Ureter (tissue), 1 donor: ENCODE results near the gene TLR5. TPM values are rescaled to one million over a fixed set of nuclear protein-coding genes. Genes with fewer than 3 reads are reported as not detected.

Experiments used
- DNase-seq: peaks from one replicate; pipeline ENCODE4 v3.0.0-alpha.2; 2020; ENCODE audit warnings: low spot score
- total RNA-seq: library from RNA; stranded (reverse); gene quantifications from one replicate; pipeline ENCODE4 v1.2.4, GENCODE V29; 2023
- donor health status: DM: yes; HTN: yes; CAD: no.

TLR5 gene
- total RNA-seq, 1 donor from 2014 or later, result 24.7 TPM

GRCh38 chr1:223109581-223110026, 33.4 kb downstream of the TLR5 start:
- DNase-seq, result no peak

DNA sequence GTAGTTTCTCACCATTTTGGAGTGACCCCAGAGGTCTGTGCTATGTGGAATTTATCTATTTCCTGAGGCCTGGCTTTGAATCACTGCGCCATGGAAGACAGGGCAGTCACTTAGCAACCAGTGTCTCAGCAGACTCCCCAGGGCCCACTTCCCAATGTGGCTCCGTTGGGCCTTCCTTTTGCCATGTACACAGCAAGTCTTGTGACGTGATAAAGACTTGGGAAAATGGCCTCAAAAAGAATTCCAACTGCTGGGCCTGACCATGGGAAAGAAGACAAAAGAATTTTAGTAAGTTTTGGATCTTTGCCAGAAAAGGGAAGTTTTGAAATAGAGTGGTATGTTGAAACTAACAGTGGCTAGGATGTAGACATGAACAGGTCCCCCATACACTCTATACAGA, 36.2 kb downstream of the TLR5 start:
- no peak for DNase-seq

DNA sequence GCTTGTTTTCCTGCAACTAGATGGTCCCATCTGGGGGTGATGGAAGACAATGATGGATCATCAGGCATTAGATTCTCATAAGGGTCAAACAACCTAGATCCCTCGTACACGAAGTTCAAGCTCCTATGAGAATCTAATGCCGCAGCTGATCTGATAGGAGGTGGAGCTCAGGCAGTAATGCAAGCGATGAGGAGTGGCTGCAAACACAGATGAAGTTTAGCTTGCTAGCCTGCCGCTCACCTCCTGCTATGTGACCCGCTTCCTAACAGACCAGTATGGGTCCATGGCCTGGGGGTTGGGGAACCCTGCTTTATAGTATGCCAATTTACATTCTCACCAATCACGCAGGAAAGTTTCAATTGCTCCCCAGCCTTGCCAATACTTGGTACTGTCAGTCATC, 37.5 kb downstream of the TLR5 start:
- DNase-seq, result no peak

DNA sequence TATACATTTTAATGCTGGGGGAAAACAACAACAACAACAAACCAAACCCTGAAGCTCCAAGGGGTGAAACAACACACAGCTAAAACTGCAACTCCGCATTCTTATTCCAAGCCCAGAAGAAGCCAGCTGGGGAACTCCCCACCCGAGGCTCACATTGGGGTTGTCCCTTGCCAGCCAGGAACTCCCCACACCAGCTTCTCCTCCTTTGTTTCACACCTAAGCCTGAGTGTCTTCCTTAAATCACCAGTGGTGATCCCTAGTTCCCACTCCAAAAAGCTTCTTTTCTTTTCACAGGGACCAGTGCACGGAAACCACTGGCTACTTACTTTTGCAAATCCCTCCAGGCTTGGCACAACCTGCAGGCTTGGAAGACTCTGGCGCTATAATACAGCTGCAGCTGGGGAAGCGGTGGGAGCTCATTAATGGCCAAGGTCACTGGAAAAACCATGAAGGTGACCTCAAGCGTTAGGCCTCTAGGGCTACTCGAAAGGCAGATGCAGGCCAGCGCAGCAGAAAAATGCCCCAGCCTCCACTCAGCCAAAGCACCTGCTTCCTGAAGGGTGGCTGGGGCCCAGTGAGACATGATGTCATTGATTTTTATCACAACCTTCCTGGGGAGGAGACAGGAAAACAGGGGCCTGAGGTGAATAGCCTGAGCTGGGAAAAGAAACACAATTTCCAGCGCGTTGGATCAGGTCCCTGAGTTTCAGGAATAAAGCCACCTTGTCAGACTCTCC, 40.1 kb downstream of the TLR5 start:
- no peak for DNase-seq

DNA sequence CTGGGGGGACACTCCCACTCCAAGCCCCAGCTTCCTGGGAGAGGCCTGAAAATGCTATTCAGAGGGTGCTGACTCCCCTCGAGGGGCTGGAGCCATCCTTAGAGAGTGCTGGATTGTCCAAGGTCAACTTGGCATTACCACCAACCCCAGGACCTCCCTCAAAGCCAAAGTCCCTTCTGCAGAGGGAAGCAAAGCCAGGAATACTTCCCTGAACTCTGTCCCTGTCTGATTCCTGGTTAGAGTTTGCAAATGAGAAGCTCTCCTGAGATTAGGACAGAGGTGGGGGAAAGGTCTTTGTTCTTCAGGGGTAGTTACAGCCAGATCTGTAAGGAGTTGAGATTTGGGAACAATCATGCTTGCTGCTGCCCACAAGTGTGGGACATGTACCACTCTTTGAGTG, 45.3 kb downstream of the TLR5 start:
- no peak for DNase-seq

DNA sequence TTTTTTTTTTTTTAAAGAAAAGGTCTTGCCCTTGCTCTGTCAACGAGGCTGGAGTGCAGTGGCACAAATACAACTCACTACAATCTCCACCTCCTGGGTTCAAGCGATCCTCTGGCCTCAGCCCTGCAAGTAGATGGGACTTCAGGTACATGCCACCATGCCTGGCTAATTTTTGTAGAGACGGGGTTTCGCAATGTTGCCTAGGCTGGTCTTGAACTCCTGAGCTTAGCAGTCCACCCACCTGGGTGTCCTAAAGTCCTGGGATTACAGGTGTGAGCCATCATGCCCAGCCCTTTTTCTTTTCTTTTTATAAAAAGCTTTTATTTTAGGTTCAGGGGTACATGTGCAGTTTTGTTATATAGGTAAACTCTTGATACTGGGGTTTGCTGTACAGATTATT, 47.2 kb downstream of the TLR5 start:
- DNase-seq, result no peak

GRCh38 chr1:223091896-223092295, 51.2 kb downstream of the TLR5 start:
- DNase-seq, result no peak

DNA sequence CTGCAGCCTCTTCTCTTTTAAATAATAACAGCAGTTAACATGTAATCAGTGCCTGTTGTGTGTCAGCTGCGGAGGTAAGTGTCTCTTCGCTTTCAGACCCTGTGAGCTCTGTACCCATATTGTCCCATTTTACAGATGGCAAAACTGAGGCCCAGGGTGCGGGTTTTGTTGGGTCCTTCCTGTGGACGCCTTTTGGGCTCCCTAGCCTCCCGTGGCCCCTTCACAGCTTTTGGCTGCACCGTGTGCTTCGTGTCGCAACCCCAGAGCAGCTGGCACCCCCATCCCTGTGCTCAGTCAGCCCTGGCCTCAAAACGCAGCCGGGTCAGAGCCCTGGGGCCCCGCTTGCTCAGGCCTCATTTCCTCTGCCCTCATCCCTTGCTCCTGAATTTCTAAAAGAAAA, 53.8 kb downstream of the TLR5 start:
- no peak for DNase-seq

DNA sequence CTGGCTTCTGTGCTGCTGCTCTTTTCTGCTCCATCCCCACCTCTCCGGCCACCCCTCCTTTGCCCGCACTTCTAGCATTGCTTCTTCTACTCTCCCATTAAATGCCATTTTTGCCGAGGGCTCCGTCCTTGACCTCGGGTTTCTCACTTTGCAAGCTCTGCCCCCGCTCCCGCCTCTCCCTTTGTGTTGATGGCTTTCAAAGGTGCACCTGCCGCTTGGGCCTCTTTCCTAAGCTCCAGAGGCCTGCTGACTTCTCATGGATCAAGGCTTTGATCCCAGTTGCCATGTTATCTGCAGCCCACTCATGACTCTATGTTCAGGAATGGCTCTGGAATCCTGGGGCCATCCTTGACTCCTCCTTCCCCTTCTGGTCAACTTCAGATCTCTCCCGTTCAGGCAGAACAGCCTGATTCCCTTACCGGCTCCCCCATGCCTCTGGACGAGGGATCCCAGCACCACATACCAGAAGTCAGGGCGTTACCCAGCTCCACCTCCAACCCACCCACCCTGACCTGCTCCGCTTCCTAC, 54.3 kb downstream of the TLR5 start:
- no peak for DNase-seq

GRCh38 chr1:223087291-223088255, 55.5 kb downstream of the TLR5 start:
- DNase-seq, result no peak

- no peak for DNase-seq
Observed at GRCh38 chr1:223084464-223084866, 58.6 kb downstream of the TLR5 start.

DNA sequence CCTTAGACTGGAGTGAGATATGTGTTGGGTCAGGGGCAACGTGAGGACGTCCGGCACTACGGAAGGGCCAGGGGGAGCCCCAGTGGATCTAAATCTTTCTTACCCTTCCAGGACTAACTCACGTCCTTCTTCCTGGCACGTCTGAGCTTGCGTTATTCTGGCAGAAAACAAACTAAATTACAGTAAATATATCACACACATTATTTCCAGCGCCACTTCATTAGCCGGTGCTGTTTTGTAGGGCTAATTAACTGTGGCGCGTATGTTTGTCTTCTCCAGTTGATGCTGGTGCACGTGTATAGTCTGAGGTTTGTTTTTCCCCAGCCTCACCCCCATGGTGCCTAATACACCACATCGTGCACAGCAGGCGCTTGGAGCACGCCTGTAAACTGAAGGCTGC, 59.2 kb downstream of the TLR5 start:
- no peak for DNase-seq

DNA sequence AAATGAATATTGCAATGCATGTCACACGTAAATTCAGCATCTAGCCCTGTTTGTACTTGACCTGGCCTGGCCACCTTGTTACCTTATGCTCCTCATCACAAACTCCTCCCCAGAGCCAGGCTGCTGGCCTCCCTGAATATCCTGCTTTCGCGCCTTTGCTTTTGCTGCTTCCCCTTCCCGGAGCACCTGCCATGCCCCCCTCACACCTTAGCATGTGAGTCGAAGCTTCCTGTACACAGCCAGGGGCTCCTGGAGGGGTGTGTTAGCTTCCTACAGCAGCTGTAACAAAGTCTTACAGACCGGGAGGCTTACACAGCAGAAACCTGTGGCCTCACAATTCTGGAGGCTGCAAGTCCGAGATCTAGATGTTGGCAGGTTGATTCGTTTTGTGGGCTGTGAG, 60.1 kb downstream of the TLR5 start:
- DNase-seq, result no peak

GRCh38 chr1:223081181-223081994, 61.7 kb downstream of the TLR5 start:
- DNase-seq, result peak; percentile 88

GRCh38 chr1:223079498-223079897, 63.5 kb downstream of the TLR5 start:
- DNase-seq, result no peak

- DNase-seq, result no peak
Observed at GRCh38 chr1:223077247-223077833, 65.7 kb downstream of the TLR5 start.

DNA sequence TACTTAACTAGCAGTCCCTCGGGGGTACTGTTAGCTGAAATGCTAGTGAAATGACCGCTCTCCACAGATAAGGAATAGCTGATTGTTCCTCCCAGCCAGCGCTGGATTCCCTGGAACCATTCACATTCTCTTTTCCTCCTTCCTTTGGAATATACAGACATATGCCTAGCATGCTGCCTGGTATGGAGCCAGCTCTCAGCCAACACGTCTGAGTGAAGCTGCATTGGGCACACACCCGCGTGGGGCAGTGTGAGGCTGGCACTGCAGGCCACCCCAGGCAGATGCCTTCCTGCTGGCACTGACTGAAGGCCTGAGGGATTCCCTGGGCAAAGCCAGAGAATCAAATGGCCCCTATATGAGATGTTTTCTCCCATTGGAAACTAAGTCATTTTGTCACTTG, 66.7 kb downstream of the TLR5 start:
- no peak for DNase-seq

DNA sequence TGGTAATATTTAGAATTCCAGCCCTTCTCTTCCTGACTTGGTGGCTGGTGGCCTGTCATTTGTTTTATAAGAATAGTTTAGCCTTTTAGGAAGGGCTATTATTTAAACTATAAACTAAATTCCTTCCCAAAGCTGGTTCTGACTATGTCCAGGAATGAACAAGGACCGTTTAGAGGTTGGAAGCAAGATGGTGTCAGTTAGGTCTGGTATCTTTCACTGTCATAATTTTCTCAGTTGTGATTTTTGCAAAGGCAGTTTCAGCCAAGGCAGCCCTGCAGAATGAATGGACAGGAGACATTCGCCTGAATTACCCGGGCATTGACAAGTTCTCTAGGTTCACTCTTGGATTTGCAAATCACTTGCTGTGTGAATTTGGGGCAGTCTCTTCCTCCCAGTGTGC, 67.2 kb downstream of the TLR5 start:
- DNase-seq, result no peak

DNA sequence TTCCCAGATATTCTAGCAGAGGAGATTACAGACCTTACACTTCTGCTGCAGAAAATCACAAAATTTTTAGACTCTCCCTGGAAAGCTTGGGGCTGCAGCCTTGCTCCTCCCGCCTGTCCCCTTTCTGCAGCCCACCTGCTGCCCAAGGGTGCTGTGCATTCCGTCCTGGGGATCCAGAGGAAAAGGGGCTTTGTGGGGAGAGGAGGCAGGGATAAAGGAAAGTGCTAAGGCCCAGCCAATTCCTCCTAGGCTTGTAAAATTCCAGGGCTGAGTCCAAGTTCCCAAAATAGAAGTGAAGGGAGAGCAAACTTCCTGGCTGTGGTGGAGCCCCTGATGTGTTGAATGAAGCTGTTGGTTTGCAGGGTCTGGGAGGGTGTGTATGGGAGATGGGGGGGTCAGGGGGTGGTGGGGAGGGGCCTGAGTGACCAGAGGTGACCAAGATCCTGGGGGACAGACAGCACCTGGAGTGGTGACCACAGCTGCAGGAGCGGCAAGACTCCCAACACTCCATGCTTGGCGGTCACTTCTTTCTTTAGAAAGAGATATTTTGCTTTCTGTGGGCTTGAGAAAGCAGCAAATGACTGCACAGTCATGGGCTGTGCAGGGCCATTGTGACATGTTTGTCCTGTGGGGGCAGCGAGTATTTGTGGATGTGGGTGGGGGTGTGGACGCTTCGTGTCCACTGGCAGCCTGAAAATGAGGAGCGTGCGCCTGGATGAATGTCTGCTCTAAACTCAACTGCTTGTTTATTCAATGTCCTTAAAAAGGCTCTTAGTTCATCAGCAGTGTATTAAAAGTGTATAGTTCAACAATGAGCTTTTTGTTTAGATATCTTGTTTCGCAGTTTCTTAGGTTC, 68.4 kb downstream of the TLR5 start:
- DNase-seq, result no peak

DNA sequence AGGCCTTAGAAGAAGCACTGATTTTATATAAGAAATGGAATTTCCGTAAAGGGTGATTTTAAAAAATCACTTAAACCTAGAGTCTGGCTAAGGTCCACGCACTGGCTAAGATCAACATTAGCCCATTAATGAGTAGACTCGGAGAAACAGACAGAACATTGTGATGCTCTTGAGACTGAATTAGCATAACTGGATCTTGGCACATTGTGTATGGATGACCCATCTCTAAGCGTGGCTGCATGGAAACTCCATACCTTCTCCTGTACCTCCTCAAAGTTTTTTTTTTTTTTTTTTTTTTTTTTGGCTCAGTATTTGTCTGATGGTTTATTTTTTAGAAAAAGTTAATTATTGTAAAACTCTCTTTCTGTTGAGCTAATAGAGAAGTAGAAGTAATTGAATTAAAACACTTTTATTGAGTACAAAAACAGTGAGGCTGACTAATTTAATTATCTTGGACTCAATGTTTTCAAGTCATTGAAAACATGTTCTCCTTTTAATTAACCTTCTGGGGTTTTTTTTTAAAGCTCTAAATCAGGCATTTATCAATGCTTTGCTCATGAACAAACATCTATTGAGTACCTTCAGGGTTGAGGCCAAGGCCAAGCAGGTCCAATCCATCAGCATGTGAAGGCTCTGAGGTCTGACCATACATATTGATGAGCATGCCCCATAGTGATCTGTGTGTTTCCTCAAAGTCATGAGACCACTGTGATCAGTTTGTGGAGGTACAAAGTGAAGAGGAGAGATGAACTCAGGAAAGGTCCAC, 74.0 kb downstream of the TLR5 start:
- no peak for DNase-seq
